SK-N-MC (cell line): ENCODE results near the gene ITPKC.
A peak's percentile ranks its signal among the peaks of the same experiment; 100 is the strongest.

Experiments used
- DNase-seq: peaks from one replicate; pipeline ENCODE4 v3.0.0-alpha.2; 2011; ENCODE audit warnings: low read depth, low spot score
- H3K27ac ChIP-seq: fragments of 200-600 bp; sonication (generic); 2 replicates; pipeline ENCODE4 v1.5.1; 2016; ENCODE audit warnings: mixed run types
- H3K36me3 ChIP-seq: fragments of 200-600 bp; sonication (generic); 2 replicates; pipeline ENCODE4 v1.6.1; 2017; ENCODE audit warnings: antibody characterized with exemption, low read length, mixed read lengths; ENCODE audit not compliant: insufficient read depth
- H3K4me3 ChIP-seq: fragments of 200-600 bp; sonication (generic); 2 replicates; pipeline ENCODE4 v1.5.1; 2016
- H3K9ac ChIP-seq: fragments of 200-600 bp; sonication (generic); 2 replicates; pipeline ENCODE4 v1.8.0; 2017; ENCODE audit warnings: mixed run types, mixed read lengths; ENCODE audit not compliant: insufficient read length
- H3K9me3 ChIP-seq: fragments of 200-600 bp; sonication (generic); 2 replicates; pipeline ENCODE4 v1.6.1; 2017; ENCODE audit warnings: low read depth, mild to moderate bottlenecking, antibody characterized with exemption, low read length, moderate library complexity, mixed read lengths
- EZH2 ChIP-seq: fragments of 200-600 bp; sonication (generic); IDR thresholded peaks from one replicate; pipeline ENCODE4 v1.6.1; 2017; ENCODE audit warnings: antibody characterized with exemption
- FOXP2 ChIP-seq: optimal IDR thresholded peaks from 2 replicates; pipeline ENCODE3; 2011; ENCODE audit warnings: mild to moderate bottlenecking, moderate library complexity; ENCODE audit not compliant: insufficient read depth; ENCODE audit errors: extremely low read length, control extremely low read depth
- POLR2AphosphoS5 ChIP-seq: IDR thresholded peaks from 2 replicates; pipeline ENCODE4 v1.6.1; 2012; ENCODE audit warnings: mild to moderate bottlenecking, low read depth, low read length, borderline replicate concordance

Gene ITPKC

DNA sequence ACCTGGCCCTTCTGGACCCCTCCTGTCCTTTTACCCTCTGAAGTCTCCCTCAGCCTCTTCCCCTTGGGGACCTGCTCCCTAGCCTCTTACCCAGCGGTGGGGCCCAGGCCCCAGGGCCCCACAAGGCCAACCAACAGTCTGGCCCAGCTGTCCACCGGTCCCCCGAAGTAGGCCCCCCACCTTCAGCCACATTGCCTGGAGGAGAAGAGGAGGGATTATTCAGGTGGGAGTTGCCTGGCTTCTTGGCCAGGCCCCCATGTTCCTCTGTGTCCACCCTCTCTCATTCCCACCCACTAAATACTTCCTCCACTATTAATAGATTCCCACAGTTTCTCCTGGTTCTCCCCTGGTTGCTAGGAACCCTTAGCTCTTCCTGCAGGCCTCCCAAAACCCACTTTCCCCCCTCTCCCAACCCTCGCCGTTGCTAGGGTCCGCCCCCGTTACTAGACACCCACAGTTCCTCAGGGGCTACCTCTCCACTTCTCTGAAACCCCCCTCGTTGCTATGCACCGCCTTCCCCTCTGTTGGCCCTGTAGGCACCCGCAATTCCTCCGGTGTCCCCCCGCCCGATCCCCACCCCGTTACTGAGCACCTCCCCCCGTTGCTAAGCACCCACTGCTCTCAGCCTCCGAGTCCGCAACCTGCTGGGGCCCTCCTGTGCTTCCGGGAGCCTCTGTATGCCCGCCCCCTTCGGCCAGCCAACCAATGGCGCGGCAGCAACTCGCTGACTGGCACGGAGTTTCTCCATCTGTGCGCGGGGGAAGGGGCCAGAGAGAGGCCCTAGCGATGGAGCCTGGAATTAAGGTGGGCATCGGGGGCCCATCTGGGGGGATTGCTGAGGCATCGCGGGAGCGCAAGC lies 2.2 kb upstream of the ITPKC start:
- DNase-seq: peak; percentile 77
- peak overlapping the region; percentile 97 for H3K27ac ChIP-seq
- peak overlapping the region; percentile 99 for H3K4me3 ChIP-seq
- peaks cover 3% of the 10 kb centered on the region; the same call in 1 of the 2 replicates for H3K36me3 ChIP-seq
- H3K9ac ChIP-seq: peak overlapping the region; percentile 60
- no peaks in the 10 kb centered on the region for H3K9me3 ChIP-seq
- TF ChIP-seq POLR2AphosphoS5: no peak; the same call in none of the 2 replicates
- TF ChIP-seq FOXP2: peak; percentile 47

DNA sequence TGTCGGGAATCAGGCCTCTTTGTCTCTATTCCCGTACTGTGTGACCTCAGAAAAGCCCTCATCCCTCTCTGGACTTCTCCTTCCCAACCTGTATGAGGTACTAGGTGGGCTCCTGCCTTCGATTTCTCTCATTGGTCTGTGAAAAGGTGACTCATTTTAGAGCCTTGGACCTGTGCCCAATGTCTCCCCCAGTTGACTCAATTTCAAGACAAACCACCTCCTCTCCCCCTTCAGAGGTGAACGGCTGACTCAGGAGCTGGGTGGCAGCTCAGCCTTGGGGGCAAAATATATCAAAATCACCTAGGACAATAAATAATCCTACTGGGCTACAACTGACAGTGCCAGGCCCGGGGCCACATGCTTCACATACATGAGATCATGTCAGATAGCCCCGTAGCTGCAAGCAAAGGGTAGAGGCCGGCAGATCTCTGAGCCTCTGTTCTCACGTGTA lies 856 bp upstream of the ITPKC start:
- H3K9ac ChIP-seq: peak overlapping the region; percentile 84
- H3K27ac ChIP-seq: peak overlapping the region; percentile 97
- DNase-seq: no peak
- peak overlapping the region; percentile 99 for H3K4me3 ChIP-seq
- H3K9me3 ChIP-seq: no peaks in the 10 kb centered on the region
- no peaks in the 10 kb centered on the region; the same call in 1 of the 2 replicates for H3K36me3 ChIP-seq
- no peak for TF ChIP-seq EZH2
- TF ChIP-seq POLR2AphosphoS5: no peak
- no peak for TF ChIP-seq FOXP2

DNA sequence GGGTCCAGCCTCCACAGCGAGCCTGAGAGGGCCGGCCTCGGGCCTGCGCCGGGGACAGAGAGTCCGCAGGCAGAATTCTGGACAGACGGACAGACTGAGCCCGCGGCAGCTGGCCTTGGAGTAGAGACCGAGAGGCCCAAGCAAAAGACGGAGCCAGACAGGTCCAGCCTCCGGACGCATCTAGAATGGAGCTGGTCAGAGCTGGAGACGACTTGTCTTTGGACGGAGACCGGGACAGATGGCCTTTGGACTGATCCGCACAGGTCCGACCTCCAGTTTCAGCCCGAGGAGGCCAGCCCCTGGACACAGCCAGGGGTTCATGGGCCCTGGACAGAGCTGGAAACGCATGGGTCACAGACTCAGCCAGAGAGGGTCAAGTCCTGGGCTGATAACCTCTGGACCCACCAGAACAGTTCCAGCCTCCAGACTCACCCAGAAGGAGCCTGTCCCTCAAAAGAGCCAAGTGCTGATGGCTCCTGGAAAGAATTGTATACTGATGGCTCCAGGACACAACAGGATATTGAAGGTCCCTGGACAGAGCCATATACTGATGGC lies 490 bp downstream of the ITPKC start:
- H3K9ac ChIP-seq: peak overlapping the region; percentile 84
- no peaks in the 10 kb centered on the region for H3K36me3 ChIP-seq
- DNase-seq: no peak
- peak overlapping the region; percentile 99 for H3K4me3 ChIP-seq
- H3K27ac ChIP-seq: no peak overlapping the region
- no peak for TF ChIP-seq FOXP2
- H3K9me3 ChIP-seq: no peaks in the 10 kb centered on the region

DNA sequence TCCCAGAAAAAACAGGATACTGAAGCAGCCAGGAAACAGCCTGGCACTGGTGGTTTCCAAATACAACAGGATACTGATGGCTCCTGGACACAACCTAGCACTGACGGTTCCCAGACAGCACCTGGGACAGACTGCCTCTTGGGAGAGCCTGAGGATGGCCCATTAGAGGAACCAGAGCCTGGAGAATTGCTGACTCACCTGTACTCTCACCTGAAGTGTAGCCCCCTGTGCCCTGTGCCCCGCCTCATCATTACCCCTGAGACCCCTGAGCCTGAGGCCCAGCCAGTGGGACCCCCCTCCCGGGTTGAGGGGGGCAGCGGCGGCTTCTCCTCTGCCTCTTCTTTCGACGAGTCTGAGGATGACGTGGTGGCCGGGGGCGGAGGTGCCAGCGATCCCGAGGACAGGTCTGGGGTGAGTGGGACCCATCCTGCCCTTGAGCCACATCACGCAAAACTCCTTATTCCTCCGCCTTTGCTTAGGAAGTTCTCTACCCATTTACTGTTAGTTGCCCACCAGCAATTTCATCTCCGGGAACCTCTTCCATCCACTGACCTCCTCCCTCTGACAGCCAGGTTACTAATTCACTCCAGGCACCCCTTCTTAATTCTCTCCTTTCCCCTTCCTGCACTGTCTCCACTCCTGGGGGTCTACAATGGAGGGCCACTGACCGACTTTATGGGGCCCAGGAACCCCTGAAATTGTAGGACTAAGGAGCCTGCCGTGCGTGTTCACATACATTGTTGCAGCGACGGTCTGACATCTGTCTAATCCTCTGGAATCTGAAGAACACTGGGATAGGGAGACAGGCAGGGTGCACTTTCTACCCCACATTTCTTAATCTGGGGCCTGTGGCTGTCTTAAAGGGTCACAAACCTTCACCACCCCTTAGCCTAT lies 1.2 kb downstream of the ITPKC start:
- Histone ChIP-seq H3K4me3 (peak overlapping the region; percentile 99), H3K9me3 (no peaks in the 10 kb centered on the region), H3K27ac (no peak overlapping the region), H3K36me3 (no peaks in the 10 kb centered on the region), H3K9ac (peak overlapping the region; percentile 84)
- DNase-seq: no peak
- TF ChIP-seq POLR2AphosphoS5: no peak
- no peak for TF ChIP-seq EZH2
- TF ChIP-seq FOXP2: no peak

DNA sequence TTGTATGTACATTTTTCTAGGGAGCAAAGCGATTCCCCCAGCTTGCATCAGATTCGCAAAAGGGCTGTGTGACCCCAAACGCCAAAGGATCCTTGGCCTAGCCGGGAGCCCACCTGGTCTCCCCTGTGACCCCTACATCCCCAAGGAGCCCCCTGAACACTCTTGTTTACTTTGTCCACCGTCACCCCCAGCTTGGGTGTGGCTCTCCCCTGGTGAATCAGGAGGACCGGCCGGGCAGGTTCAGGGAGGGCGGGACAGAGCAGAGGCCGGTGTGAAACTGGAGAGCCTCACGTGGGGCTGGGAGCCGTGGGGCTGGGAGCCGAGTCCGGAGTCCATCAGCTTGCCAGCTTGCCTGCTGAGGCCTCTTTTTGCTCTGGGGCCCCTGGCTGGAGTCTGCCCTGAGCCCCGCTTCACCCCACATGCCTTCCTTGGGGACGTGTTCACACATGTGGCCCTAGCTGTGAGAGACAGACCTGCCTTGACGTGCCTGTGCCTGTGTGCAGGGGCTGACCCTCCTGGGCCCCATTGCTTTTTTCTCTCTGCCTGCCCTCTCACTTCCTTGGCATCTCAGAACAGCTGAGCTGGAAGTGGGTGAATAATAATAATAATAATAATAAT lies 2.0 kb downstream of the ITPKC start:
- TF ChIP-seq EZH2 (no peak), POLR2AphosphoS5 (no peak), FOXP2 (no peak)
- Histone ChIP-seq H3K9ac (peak overlapping the region; percentile 84), H3K27ac (no peak overlapping the region), H3K9me3 (no peaks in the 10 kb centered on the region), H3K36me3 (no peaks in the 10 kb centered on the region; the same call in 1 of the 2 replicates), H3K4me3 (peak overlapping the region; percentile 99)
- DNase-seq: no peak

DNA sequence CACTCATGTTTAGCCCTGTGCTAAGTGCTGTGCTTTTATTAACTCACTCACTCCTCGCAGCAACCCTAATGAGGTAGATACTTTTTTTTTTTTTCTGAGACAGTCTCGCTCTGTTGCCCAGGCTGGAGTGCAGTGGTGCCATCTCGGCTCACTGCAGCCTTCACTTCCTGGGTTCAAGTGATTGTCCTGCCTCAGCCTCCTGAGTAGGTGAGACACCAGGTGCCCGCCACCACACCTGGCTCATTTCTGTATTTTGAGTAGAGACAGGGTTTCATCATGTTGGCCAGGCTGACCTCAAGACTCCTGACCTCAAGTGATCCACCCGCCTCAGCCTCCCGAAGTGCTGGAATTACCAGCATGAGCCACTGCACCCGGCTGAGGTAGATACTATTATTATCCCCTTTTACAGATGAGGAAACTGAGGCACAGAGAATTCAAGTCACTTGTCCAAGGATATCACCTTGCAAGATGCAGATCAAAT lies 2.5 kb downstream of the ITPKC start:
- Histone ChIP-seq H3K9ac (peak overlapping the region; percentile 84), H3K9me3 (no peaks in the 10 kb centered on the region), H3K36me3 (no peaks in the 10 kb centered on the region; the same call in 1 of the 2 replicates), H3K27ac (no peak overlapping the region), H3K4me3 (no peak overlapping the region)
- DNase-seq: no peak
- TF ChIP-seq POLR2AphosphoS5 (no peak), EZH2 (no peak), FOXP2 (no peak)

DNA sequence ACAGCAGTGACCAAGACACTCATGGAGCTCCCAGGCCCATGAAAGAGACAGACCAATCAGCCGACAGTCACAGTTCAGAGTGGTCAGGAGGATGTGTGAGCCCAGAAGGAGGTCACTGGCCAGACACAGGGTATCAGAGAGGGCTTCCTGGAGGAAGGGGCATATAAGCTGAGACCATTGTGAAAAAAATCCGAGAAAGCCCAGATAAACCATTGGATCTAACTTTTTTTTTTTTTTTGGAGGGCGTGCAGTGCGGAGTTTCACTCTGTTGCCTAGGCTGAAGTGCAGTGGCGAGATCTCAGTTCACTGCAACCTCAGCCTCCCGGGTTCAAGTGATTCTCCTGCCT lies 4.2 kb downstream of the ITPKC start:
- TF ChIP-seq FOXP2 (no peak), EZH2 (no peak), POLR2AphosphoS5 (no peak)
- H3K27ac ChIP-seq: no peak overlapping the region
- H3K4me3 ChIP-seq: no peak overlapping the region
- no peak for DNase-seq
- H3K9me3 ChIP-seq: no peaks in the 10 kb centered on the region
- H3K9ac ChIP-seq: no peak overlapping the region
- H3K36me3 ChIP-seq: peaks cover 1% of the 10 kb centered on the region
